Endodermal cell (in vitro differentiated cells): ENCODE data around the gene ELK4. TPM values are rescaled to one million over a fixed set of nuclear protein-coding genes. Genes with fewer than 3 reads are reported as not detected.

Experiments used
- DNase-seq: peaks from one replicate; pipeline ENCODE4 v3.0.0-alpha.2; 2017
- H3K27ac ChIP-seq: 2 replicates; pipeline ENCODE4 v1.5.1; 2013; ENCODE audit warnings: mild to moderate bottlenecking, low read depth, low read length, moderate library complexity
- H3K27me3 ChIP-seq: 2 replicates; pipeline ENCODE4 v1.6.1; 2013; ENCODE audit warnings: mild to moderate bottlenecking, low read length, moderate library complexity; ENCODE audit not compliant: insufficient read depth, control insufficient read depth, poor library complexity, severe bottlenecking
- H3K36me3 ChIP-seq: 2 replicates; pipeline ENCODE4 v1.7.0; 2013; ENCODE audit warnings: mild to moderate bottlenecking, low read length, moderate library complexity; ENCODE audit not compliant: control insufficient read depth, insufficient read depth
- H3K4me1 ChIP-seq: one replicate; pipeline ENCODE4 v1.7.0; 2013; ENCODE audit warnings: low read length; ENCODE audit not compliant: control insufficient read depth, insufficient read depth
- H3K4me3 ChIP-seq: 2 replicates; pipeline ENCODE4 v1.5.1; 2013; ENCODE audit warnings: mild to moderate bottlenecking, low read length, moderate library complexity
- H3K9ac ChIP-seq: 2 replicates; pipeline ENCODE4 v1.6.1; 2013; ENCODE audit warnings: mild to moderate bottlenecking, low read length, moderate library complexity; ENCODE audit not compliant: poor library complexity, severe bottlenecking; ENCODE audit errors: extremely low read depth
- H3K9me3 ChIP-seq: 2 replicates; pipeline ENCODE4 v1.6.1; 2013; ENCODE audit warnings: mild to moderate bottlenecking, low read length, moderate library complexity; ENCODE audit not compliant: control insufficient read depth
- H3K27ac Mint-ChIP-seq: 2 replicates; pipeline ENCODE4 v1.8.0; 2020; ENCODE audit warnings: mixed read lengths
- H3K27me3 Mint-ChIP-seq: 2 replicates; pipeline ENCODE4 v1.8.0; 2021; ENCODE audit warnings: mild to moderate bottlenecking, mixed read lengths; ENCODE audit not compliant: insufficient read depth
- H3K36me3 Mint-ChIP-seq: 2 replicates; pipeline ENCODE4 v1.8.0; 2020; ENCODE audit warnings: low read depth, mixed read lengths
- H3K4me1 Mint-ChIP-seq: 2 replicates; pipeline ENCODE4 v1.8.0; 2020; ENCODE audit warnings: mixed read lengths
- H3K4me3 Mint-ChIP-seq: 2 replicates; pipeline ENCODE4 v1.8.0; 2020; ENCODE audit warnings: mild to moderate bottlenecking, moderate library complexity, mixed read lengths
- H3K9me3 Mint-ChIP-seq: 2 replicates; pipeline ENCODE4 v1.8.0; 2020; ENCODE audit warnings: mild to moderate bottlenecking, mixed read lengths
- CTCF ChIP-seq: fragments of 200-600 bp; sonication (generic); conservative IDR thresholded peaks from 2 replicates; pipeline ENCODE4 v1.5.0; 2021; ENCODE audit warnings: antibody characterized with exemption, mild to moderate bottlenecking
- WGBS, 2 experiments: methylation state at CpG; one replicate each; pipeline versions ENCODE4 v1.1.5 to v1.1.7; 2013; ENCODE audit warnings: missing lambda C conversion rate in 2 of 2, mixed read lengths in 1 of 2; ENCODE audit not compliant: insufficient coverage in 1 of 2, insufficient read length in 1 of 2; 5-methylcytosine and 5-hydroxymethylcytosine counted together
- total RNA-seq, 2 donors: library from RNA; stranded (reverse); fragmentation: NEBNext Ultra II Directional in 1 of 2; extraction: Animal tissue kit (Norgen Biotek cat#: 25700) in 1 of 2; gene quantifications; 2 replicates in 1 of 2; 3 replicates in 1 of 2; pipeline ENCODE4 v1.2.1, GENCODE V29; 2021

The ELK4 gene
- total RNA-seq, 2 donors from 2014 or later: 29.6 to 41.6 TPM

- 91 to 100% methylated on average over 5 to 8 of the region's 8 CpGs for WGBS, 2 experiments
Measured at GRCh38 chr1:205597691-205598314, 34.0 kb downstream of the ELK4 start.

GRCh38 chr1:205596876-205597275, 34.9 kb downstream of the ELK4 start:
- DNase-seq: no peak
- H3K36me3 Mint-ChIP-seq: peaks cover 17% of the 10 kb centered on the region
- no peaks in the 10 kb centered on the region for H3K9me3 ChIP-seq
- no peak overlapping the region for H3K4me3 ChIP-seq
- H3K27ac ChIP-seq: no peak overlapping the region
- H3K36me3 ChIP-seq: peaks cover 7% of the 10 kb centered on the region
- 85 to 94% methylated on average over 3 of the region's 3 CpGs for WGBS, 2 experiments
- H3K9ac ChIP-seq: no peak overlapping the region
- no peaks in the 10 kb centered on the region for H3K27me3 ChIP-seq
- H3K4me1 Mint-ChIP-seq: no peaks in the 10 kb centered on the region
- H3K4me3 Mint-ChIP-seq: no peak overlapping the region
- H3K27ac Mint-ChIP-seq: no peak overlapping the region
- H3K4me1 ChIP-seq: no peaks in the 10 kb centered on the region
- TF ChIP-seq CTCF: no peak
- H3K9me3 Mint-ChIP-seq: no peaks in the 10 kb centered on the region
- H3K27me3 Mint-ChIP-seq: no peaks in the 10 kb centered on the region

More at GRCh38 chr1:205597691-205598314, 34.0 kb downstream of the ELK4 start:
- DNase-seq: no peak
- no peaks in the 10 kb centered on the region for H3K4me1 Mint-ChIP-seq
- peaks cover 17% of the 10 kb centered on the region for H3K36me3 Mint-ChIP-seq
- no peak overlapping the region for H3K27ac Mint-ChIP-seq
- H3K9me3 Mint-ChIP-seq: no peaks in the 10 kb centered on the region
- Histone ChIP-seq H3K9ac (no peak overlapping the region), H3K27ac (no peak overlapping the region), H3K4me1 (no peaks in the 10 kb centered on the region), H3K9me3 (no peaks in the 10 kb centered on the region), H3K36me3 (peaks cover 12% of the 10 kb centered on the region), H3K27me3 (no peaks in the 10 kb centered on the region), H3K4me3 (no peak overlapping the region)
- H3K4me3 Mint-ChIP-seq: no peak overlapping the region
- TF ChIP-seq CTCF: no peak
- H3K27me3 Mint-ChIP-seq: no peaks in the 10 kb centered on the region

GRCh38 chr1:205595861-205596260, 36.0 kb downstream of the ELK4 start:
- Histone ChIP-seq H3K9ac (no peak overlapping the region), H3K36me3 (peaks cover 7% of the 10 kb centered on the region), H3K4me1 (no peaks in the 10 kb centered on the region), H3K4me3 (no peak overlapping the region), H3K9me3 (no peaks in the 10 kb centered on the region), H3K27me3 (no peaks in the 10 kb centered on the region), H3K27ac (no peak overlapping the region)
- no peak for DNase-seq
- H3K4me1 Mint-ChIP-seq: peaks cover 3% of the 10 kb centered on the region
- peaks cover 16% of the 10 kb centered on the region for H3K36me3 Mint-ChIP-seq
- no peak overlapping the region for H3K27ac Mint-ChIP-seq
- WGBS, 2 experiments: 90% methylated on average over 1 of the region's 1 CpG; no CpG with 5 or more reads in 1 of the 2 experiments
- no peak overlapping the region for H3K4me3 Mint-ChIP-seq
- H3K9me3 Mint-ChIP-seq: no peaks in the 10 kb centered on the region
- H3K27me3 Mint-ChIP-seq: peaks cover 4% of the 10 kb centered on the region
- TF ChIP-seq CTCF: no peak
